A549 (cell line): ENCODE results near the gene APOBEC3G.
"Not testable (repeated sequence)": the region's sequence is repeated elsewhere in the genome, so short reads cannot be mapped to it uniquely, and the experiment has no call there.

Experiments
- CBX2 ChIP-seq: fragments of 200-600 bp; sonication (generic); IDR thresholded peaks from 2 replicates; pipeline ENCODE4 v1.6.1; 2016; ENCODE audit warnings: low read depth, mild to moderate bottlenecking, borderline replicate concordance
- CTCF ChIP-seq: fragments of >200 bp; sonication (Bioruptor Twin); formaldehyde crosslinking; IDR thresholded peaks from 3 replicates; pipeline ENCODE4 v1.5.1; 2016
- EP300 ChIP-seq, 2 experiments: fragments of >200 bp; sonication (Bioruptor Twin); formaldehyde crosslinking; IDR thresholded peaks; 2 replicates in 1 of 2; 3 replicates in 1 of 2; pipeline ENCODE4 v1.6.1; 2016 to 2017
- MAZ ChIP-seq: fragments of 150-350 bp; IDR thresholded peaks from 2 replicates; pipeline ENCODE4 v1.6.1; 2014; ENCODE audit warnings: antibody characterized with exemption, low read depth, low read length, borderline replicate concordance

- TF ChIP-seq CTCF; CBX2; MAZ; EP300 (IDR thresholded peaks at IDR 0.05): not testable (repeated sequence)
Measured at GRCh38 chr22:39077026-39077840, at the start of gene APOBEC3G.
